ENCODE measurements around the gene CCBE1.
A peak's percentile ranks its signal among the peaks of the same experiment; 100 is the strongest.
"Not testable (repeated sequence)": the region's sequence is repeated elsewhere in the genome, so short reads cannot be mapped to it uniquely, and the experiment has no call there.

CCBE1 gene

DNA sequence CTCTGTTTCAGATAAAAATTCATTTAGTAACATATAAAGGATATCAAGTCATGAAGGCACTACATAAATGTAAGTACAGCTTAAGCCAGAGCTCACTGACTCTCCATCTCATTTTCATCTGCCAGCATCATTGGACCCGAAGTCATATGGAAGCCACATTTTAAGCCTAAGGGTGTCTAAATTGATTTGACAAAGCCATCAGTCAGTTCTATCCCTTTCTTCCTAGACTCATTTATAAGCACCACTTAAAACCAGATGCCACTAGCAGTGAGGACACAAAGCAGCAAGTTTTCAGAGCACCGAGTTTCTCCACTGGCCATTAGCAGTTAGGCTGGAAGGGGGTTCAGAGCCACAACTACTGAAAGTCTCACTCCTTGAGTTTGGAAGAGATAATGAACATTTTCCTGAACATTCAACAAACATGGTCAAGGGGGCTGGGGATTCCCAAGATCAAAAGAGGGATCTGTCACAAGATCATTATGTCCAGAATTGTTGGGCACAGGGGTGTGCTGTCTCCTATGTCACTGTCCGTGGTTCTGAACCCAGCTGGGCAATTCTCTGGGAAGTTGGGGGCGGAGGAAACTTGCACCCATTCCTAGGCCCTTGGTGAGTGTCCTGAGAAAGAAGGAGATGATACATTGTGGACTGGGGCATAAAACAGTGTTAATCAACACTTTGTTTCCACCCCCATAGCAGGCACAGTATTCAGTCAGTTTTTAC, 179.6 kb downstream of the CCBE1 start:
- H3K4me3 ChIP-seq (ENCODE audit: low read length): no peak overlapping the region
- DNase-seq (ENCODE audit: low read depth): no peak
- TF ChIP-seq CTCF (conservative IDR thresholded peaks at IDR 0.05; ENCODE audit: low read depth, low read length): no peak

- DNase-seq (ENCODE audit: low read depth): peak; percentile 87
- TF ChIP-seq CTCF (conservative IDR thresholded peaks at IDR 0.05; ENCODE audit: low read depth, low read length): no peak
- no peak overlapping the region for H3K4me3 ChIP-seq (ENCODE audit: low read length)
These were observed 180.7 kb downstream of the CCBE1 start for GRCh38 chr18:59516356-59517155.

GRCh38 chr18:59515956-59516355, 181.3 kb downstream of the CCBE1 start:
- not testable (repeated sequence) for H3K4me3 ChIP-seq (ENCODE audit: low read length); DNase-seq (ENCODE audit: low read depth)

DNA sequence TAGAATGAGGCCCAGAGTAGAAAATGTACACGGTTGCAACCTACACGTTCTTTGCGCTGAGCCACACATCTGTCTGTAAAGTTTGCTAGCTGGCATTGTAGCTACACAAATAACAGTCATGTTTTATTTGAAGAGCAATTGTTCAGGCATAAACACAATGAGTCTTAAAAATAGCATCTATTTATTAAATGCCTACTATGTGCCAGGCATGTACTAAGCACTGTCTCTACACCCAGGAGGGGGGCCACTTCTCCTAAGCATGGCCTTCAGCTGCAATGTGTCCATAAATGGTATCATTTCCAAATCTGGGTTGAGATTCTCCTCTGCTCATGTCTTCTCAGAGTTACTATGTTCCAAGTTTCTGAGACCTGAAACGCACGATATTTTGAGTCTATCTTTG, 182.1 kb downstream of the CCBE1 start:
- H3K4me3 ChIP-seq (ENCODE audit: low read length): no peak overlapping the region
- no peak for TF ChIP-seq CTCF (conservative IDR thresholded peaks at IDR 0.05; ENCODE audit: low read depth, low read length)
- DNase-seq (ENCODE audit: low read depth): no peak

DNA sequence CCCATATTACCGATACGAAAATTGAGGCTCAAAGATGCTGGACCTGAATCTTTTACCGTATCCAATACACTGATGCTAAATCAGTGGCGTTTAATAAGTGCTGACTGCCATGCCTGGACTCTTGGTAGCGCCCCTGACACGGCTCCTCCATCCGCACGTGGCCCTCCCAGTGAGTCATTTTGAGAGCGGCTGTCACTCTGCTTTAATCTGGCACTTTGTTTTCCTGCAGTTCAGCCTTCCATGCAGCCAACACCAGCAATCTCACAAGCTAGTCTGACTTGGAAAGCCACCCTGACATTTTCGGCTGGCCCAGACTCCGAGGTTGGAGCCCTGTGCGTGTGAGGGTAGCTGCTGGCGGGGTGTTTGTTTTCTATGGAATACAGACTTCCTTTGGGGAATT, 183.0 kb downstream of the CCBE1 start:
- no peak overlapping the region for H3K4me3 ChIP-seq (ENCODE audit: low read length)
- no peak for TF ChIP-seq CTCF (conservative IDR thresholded peaks at IDR 0.05; ENCODE audit: low read depth, low read length)
- peak; percentile 61 for DNase-seq (ENCODE audit: low read depth)

DNA sequence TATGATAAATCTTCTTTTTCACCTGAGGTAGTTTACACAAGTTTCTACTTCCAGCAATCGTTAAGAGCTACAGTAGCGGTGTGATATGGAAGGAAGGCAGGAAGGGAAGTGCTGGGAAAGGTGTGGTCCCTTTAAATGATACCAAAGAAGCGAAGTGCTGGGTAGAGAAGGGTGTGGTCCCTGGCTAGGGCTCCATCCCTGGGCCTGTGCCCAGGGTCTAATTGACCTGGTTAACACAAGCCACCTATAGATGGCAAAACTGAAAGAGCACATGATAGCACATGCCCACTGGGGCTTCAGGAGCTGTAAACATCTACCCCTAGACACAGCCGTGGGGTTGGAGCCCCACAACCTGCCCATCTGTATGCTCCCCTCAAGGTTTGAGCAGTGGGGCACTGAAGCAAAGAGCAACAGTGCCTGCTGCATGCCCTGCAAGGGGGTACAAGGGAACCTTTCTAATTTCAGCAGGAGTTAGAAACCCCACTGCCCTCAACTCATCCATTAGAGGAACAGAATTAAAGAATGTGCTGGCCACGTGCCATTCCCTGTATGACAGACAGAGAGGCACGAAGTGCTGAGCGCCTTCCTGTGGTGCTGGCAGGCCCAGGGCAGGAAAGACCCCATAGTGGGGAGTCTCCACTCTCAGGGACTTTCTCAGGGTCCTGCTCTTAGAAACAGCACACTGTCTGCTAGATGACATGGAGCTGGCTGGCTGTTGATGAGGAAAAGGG, 185.0 kb downstream of the CCBE1 start:
- no peak for TF ChIP-seq CTCF (conservative IDR thresholded peaks at IDR 0.05; ENCODE audit: low read depth, low read length)
- no peak for DNase-seq (ENCODE audit: low read depth)
- H3K4me3 ChIP-seq (ENCODE audit: low read length): no peak overlapping the region
